IPS DF 6.9 (cell line): ENCODE measurements around the gene CRACR2B.

Experiments
- DNase-seq: peaks from one replicate; pipeline ENCODE4 v3.0.0-alpha.2; 2013; ENCODE audit warnings: low read depth, low spot score
- H3K27ac ChIP-seq: one replicate; pipeline ENCODE4 v1.5.1; 2013; ENCODE audit warnings: low read length, control low read depth
- H3K27me3 ChIP-seq: 2 replicates; pipeline ENCODE4 v1.6.1; 2013; ENCODE audit warnings: mild to moderate bottlenecking, low read length; ENCODE audit not compliant: control insufficient read depth, insufficient read depth
- H3K36me3 ChIP-seq: 2 replicates; pipeline ENCODE4 v1.6.1; 2013; ENCODE audit warnings: low read length; ENCODE audit not compliant: control insufficient read depth, insufficient read depth
- H3K4me1 ChIP-seq: 2 replicates; pipeline ENCODE4 v1.6.1; 2013; ENCODE audit warnings: low read length; ENCODE audit not compliant: control insufficient read depth, insufficient read depth
- H3K4me3 ChIP-seq: 2 replicates; pipeline ENCODE4 v1.5.1; 2013; ENCODE audit warnings: mild to moderate bottlenecking, low read length
- H3K9me3 ChIP-seq: 2 replicates; pipeline ENCODE4 v1.6.1; 2013; ENCODE audit warnings: low read length, inconsistent platforms; ENCODE audit not compliant: control insufficient read depth, insufficient read depth
- WGBS: extraction: QIAGEN DNeasy Blood & Tissue Kit; methylation state at CpG from one replicate; pipeline ENCODE4 v1.1.7; 2013; ENCODE audit warnings: mixed read lengths, missing lambda C conversion rate; ENCODE audit not compliant: insufficient read length, insufficient coverage; 5-methylcytosine and 5-hydroxymethylcytosine counted together

The CRACR2B gene

DNA sequence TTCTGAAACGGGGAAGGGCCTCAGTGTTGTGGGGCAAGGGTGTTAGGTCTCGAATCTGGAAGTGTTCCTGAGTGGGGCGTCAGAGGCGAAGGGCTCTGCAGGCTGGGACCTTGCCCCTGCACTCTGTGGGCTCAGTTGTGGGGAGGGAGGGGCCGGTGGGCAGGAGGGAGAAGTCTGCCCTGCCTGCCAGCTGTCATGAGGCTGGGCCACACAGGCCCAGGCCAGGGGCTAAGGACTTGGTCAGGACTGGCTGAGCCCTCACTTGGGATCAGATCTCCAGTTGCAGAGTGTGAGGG, at the start of gene CRACR2B:
CRACR2B (plus strand) TSS at position 23 of the 296 bp plus-strand sequence. CDS start 689 bp downstream, outside the sequence.
- peaks cover 9% of the 10 kb centered on the region; the same call in 1 of the 2 replicates for H3K36me3 ChIP-seq
- no peak for DNase-seq
- peaks cover 21% of the 10 kb centered on the region for H3K4me1 ChIP-seq
- H3K27me3 ChIP-seq, result peaks cover 6% of the 10 kb centered on the region; the same call in 1 of the 2 replicates
- no peak within 1 kb of the TSS for H3K27ac ChIP-seq
- no peaks in the 10 kb centered on the region for H3K9me3 ChIP-seq
- H3K4me3 ChIP-seq, result peak within 1 kb of the TSS; percentile 49; the same call in 1 of the 2 replicates
- WGBS, result no CpG with 5 or more reads among the region's 5 CpGs

DNA sequence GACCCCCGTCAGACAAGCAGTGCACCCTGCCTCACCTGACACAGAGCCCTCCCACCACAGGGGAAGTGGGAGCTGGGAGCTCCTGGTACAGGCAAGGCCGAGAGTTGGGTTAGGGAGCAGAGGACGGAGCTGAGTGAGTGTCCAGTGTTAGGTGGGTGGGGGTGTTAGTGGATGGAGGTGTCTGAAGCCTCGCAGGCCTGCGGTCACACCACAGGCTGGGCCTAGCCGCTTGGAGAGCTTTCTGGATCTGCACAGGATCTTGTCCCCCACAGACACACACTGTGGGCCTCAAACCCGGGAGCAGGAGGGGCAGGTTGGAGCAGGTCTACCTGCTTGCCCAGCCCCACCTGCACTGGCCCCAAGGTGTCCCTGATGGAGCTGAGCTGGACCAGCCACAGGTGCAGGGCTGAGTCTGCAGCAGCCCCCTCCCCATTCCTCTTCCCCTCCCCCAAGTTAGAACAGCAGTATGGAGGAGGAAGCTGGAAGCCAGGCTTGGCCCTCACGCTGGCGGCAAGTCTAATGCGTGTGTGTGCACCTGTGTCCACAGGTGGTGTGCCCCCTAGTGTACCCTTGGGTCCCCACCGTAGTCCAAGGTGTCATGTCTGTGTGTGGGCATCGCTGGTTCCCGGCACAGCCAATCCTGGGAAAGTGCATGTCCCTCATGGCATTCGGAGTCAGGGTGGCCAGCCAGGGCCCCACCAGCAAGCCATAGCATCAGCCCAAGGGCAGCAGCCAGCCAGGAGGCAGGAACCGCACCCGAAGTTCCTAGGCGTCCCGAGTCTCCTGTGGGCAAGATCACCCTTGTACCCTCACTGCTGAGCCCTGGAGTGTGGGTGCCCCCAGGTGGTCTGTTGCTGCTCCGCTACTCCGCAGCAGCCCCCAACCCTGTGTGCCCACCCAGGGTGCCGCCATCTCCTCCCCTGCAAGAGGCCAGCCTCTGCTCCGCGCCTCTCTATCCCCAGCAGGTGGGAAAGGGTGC, 48.5 kb upstream of the CRACR2B start:
- no peak for DNase-seq
- H3K4me1 ChIP-seq, result peaks cover 5% of the 10 kb centered on the region; the same call in 1 of the 2 replicates
- H3K36me3 ChIP-seq, result no peaks in the 10 kb centered on the region
- H3K9me3 ChIP-seq, result no peaks in the 10 kb centered on the region
- no peak overlapping the region for H3K4me3 ChIP-seq
- H3K27ac ChIP-seq, result no peak overlapping the region
- no CpG with 5 or more reads among the region's 23 CpGs for WGBS
- no peaks in the 10 kb centered on the region for H3K27me3 ChIP-seq

DNA sequence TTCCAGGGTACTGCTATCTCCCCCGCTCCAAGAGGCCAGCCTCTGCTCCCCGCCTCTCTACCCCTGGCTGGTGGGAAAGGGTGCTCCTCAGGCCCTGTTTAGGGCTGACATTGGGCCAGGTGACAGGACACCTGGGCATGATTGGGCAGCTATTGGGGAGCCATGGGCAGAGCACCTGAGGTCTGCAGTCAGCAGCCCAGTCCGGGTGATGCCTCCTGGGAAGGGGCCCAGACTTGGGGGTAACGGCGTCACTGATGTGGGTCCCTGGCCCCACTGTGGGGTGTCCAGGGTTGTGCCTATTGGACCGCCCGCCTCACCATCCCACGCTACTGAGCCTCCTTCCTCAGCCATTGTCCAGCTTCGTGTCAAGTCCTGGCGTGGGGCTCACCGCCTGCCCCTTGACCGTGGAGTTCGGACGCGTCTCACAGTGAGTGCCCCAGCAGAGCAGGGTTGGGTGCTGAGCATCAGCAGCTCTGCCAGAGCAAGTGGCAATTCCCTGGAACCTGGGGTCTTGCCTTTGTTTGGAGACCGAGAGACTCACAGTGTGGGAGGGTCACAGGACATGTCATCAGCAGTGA, 47.7 kb upstream of the CRACR2B start:
- Histone ChIP-seq H3K27ac (no peak overlapping the region), H3K4me1 (peaks cover 5% of the 10 kb centered on the region; the same call in 1 of the 2 replicates), H3K36me3 (no peaks in the 10 kb centered on the region), H3K9me3 (no peaks in the 10 kb centered on the region), H3K27me3 (no peaks in the 10 kb centered on the region), H3K4me3 (no peak overlapping the region)
- DNase-seq, result no peak
- no CpG with 5 or more reads among the region's 16 CpGs for WGBS

DNA sequence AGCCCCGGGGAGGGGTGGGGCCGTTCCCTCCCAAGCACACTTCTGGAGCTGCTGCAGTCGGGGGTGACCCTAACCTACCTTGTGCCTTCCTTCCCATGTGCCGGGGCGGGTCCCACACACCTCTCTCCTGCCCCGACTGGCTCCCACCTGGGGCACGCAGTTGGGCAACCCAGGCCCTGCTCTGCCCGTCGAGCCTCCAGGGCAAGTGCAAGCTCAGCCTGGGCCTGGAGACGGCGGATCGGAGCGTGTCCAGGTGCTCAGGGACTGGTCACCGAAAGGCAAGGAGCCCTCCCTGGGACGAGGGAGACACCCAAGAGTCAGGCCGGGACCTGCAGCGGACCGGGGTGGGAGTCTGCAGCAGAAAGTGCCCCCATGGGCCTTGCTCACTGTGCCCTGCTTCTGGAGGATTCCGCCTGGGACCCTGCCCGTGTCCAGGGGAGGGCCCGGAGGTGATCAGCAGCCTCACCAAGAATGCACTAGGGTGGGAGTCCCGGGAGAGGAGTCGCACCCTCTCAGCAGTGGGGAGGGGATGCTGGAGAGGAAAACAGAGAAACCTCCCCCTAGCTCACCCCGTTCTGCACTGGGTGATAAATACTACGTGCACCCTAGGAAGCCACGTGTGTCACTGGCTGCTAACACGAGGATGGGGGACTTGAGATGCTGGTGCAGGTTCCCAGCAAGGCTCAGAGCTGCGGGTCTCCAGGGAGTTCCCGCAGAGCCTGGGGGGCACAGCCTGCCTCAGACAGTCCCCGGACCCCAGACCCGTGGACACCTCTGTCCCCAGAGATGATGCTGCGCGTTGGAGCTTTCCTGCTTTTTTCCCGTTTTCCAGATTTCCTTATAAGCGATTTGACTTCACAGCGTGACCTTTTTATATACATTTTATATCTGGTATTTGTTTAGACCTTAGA, 45.2 kb upstream of the CRACR2B start:
- Histone ChIP-seq H3K27me3 (no peaks in the 10 kb centered on the region), H3K4me3 (no peak overlapping the region), H3K36me3 (no peaks in the 10 kb centered on the region), H3K9me3 (no peaks in the 10 kb centered on the region), H3K27ac (no peak overlapping the region), H3K4me1 (peaks cover 5% of the 10 kb centered on the region; the same call in 1 of the 2 replicates)
- no CpG with 5 or more reads among the region's 36 CpGs for WGBS
- DNase-seq, result no peak

DNA sequence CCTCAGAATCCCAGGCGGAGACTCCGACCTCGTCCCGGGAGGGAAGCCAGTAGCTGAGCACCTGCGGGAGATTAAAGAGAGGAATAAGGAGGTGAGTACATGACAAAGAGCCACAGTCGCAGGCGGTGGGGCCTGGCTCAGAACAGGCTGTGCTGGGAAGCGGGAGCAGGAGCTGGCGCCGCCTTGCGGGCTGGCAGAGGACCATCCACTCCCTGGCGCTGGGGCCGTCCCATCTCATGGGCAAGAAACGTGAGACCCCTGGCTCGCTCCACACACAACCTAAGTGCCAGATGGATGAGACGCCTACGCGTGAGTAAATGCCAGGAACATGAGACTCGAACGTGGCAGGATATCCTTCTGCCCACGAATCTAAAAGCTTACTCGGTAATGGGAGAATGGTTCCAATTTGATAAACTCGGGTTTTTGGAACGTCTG, 44.1 kb upstream of the CRACR2B start:
- Histone ChIP-seq H3K4me1 (peaks cover 3% of the 10 kb centered on the region; the same call in 1 of the 2 replicates), H3K4me3 (no peak overlapping the region), H3K36me3 (no peaks in the 10 kb centered on the region), H3K27ac (no peak overlapping the region), H3K27me3 (no peaks in the 10 kb centered on the region), H3K9me3 (no peaks in the 10 kb centered on the region)
- DNase-seq, result peak; percentile 94
- WGBS, result no CpG with 5 or more reads among the region's 24 CpGs

DNA sequence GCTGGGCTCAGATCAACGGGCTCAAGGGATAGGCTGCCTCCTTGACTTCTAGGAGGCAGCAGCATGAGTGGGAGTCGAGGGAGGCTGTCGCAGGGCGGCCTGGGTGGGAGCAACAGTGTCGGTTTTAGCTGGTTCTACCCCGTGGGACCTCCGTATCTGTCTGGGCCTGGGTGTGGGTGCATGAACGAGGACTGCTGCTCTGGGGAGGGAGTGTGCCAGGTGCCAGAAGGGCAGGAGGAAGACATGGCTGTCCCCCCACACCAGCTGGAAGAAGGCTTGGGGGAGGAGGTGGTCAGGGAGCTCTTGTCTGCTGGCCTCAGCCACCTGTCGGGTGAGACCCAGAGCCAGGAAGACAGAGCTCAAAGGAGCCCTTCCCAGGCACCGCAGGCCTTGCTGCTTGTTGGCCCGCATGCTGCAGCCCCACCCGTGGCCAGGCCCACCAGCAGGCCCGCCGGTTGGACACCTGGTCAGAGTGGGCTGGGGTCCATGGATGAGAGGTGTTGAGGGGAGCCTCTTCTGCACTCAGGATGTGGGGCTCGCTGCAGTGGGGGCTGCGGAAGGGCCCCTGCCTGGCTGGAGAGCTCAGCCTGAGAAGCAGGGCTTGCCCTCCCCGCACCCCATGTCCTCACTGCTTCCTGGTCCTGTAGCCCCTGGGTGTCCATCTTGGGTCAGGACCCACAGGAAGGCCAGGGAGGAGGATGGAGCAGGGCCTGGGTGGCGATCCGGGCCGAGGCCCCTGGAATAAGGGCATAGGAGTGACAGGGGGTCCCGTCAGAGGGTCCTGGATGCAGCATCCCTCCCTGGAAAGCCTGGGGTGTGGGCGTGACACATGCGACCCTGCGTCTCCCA, 41.3 kb upstream of the CRACR2B start:
- H3K4me1 ChIP-seq, result peaks cover 5% of the 10 kb centered on the region
- no peaks in the 10 kb centered on the region for H3K9me3 ChIP-seq
- no peaks in the 10 kb centered on the region for H3K27me3 ChIP-seq
- no peak overlapping the region for H3K27ac ChIP-seq
- no peak for DNase-seq
- H3K4me3 ChIP-seq, result no peak overlapping the region
- H3K36me3 ChIP-seq, result no peaks in the 10 kb centered on the region
- no CpG with 5 or more reads among the region's 24 CpGs for WGBS

DNA sequence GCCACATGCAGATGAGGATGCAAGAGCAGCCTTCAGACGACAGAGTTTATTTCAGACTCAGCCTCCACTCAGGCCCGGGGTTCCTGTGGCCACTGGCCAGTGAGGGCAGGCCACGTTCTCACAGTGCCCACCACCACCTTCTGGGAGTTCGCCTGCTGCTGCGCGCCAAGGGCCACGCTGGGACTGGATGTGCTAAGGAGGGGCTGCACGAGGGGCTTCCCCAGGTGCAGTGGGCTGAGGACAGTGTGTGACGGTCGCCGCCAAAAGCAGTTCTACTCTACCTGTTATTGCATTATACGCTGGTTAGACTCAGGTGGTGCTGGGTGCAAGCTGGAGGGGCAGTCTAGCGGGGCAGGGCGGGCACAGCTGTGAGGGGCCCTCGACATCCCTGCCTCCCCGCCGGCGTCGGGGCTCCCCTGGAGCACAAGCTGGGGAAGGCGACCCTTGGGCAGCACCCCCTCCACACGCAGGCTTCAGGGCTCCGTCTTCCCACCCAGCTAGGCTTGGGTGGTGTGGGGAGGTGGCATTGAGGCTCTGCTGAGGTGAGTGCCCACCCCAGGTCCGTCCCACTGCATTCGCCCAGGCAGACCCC, 40.5 kb upstream of the CRACR2B start:
- no peak overlapping the region for H3K27ac ChIP-seq
- WGBS, result no CpG with 5 or more reads among the region's 24 CpGs
- no peaks in the 10 kb centered on the region for H3K9me3 ChIP-seq
- 0 out of 2 replicates have a peak, but pooled peaks cover 3% of the 10 kb centered on the region for H3K36me3 ChIP-seq
- H3K27me3 ChIP-seq, result no peaks in the 10 kb centered on the region
- H3K4me1 ChIP-seq, result peaks cover 5% of the 10 kb centered on the region; the same call in 1 of the 2 replicates
- no peak for DNase-seq
- no peak overlapping the region for H3K4me3 ChIP-seq

DNA sequence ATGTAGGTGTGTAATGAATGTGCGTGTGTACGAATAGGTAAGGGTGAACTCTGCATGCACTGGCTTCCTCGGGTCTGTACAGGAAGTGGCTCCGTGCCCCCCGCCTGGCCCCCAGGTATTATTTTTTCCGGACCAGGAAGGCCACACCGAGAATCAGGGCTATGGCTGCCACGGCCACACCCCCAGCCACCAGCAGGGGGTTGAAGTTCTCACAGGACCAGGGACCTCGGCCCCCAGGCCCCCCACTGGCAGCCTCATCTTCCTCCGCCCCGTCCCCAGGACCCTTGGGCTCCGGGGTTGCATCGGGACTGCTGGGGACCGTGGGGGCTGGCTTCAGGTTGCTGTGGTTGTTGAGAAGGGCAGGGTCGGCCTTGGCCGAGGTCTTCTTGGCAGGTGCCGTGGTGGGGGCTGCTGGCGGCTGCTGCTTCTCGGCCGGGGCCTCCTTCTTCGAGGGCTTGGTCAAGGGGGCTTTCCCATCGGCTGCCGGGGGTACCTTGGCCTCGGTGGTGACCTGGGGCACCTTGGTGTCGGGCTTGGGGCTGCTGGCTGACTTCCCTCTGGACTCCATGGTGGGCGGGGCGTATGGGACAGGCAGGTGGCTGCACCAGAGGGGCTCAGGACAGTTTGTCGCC, 39.6 kb upstream of the CRACR2B start:
- Histone ChIP-seq H3K36me3 (peaks cover 3% of the 10 kb centered on the region; the same call in 1 of the 2 replicates), H3K27ac (no peak overlapping the region), H3K4me1 (peaks cover 2% of the 10 kb centered on the region; the same call in 1 of the 2 replicates), H3K4me3 (no peak overlapping the region), H3K27me3 (no peaks in the 10 kb centered on the region), H3K9me3 (no peaks in the 10 kb centered on the region)
- DNase-seq, result no peak
- WGBS, result no CpG with 5 or more reads among the region's 28 CpGs
